ENCODE measurements around the gene FXYD3. TPM values are rescaled to one million over a fixed set of nuclear protein-coding genes. Genes with fewer than 3 reads are reported as not detected.
A peak's percentile ranks its signal among the peaks of the same experiment; 100 is the strongest.

The FXYD3 gene
- total and polyA plus RNA-seq, 2 of the 13 experiments (the other 11 are each of a cell fraction or from before 2014, with no cell fraction given) = 4.9 TPM; not detected in 1

GRCh38 chr19:35135389-35135909, 19.8 kb downstream of the FXYD3 start (continued):
- TF ChIP-seq KIAA2018 (CRISPR knock-in tag; IDR thresholded peaks at IDR 0.05; ENCODE audit: borderline replicate concordance) (no peak), RFX5 (IDR thresholded peaks at IDR 0.05; ENCODE audit: low read depth, low read length) (no peak)

DNA sequence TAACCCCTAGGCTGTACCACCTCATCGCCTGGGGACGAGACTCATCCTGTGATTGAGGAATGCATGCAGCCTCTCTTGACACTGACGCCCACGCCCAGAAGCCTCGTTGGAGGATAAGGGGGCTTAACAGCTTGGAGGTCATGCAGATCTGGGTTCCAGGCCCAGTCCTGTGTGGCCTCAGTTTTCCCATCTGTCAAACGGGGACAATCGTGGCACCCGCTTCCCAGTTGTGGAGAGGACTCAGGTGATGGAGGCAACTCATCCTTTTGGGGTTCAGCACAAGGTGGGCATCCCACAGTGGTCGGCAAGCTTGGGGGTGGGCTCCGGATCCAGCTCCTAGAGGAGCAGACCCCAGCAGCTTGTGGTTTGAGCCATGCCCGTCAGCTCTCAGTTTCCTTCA, 20.6 kb downstream of the FXYD3 start:
- Histone ChIP-seq H3K9ac (ENCODE audit: insufficient read depth, low read depth, low read length) (no peak overlapping the region), H4K20me1 (ENCODE audit: insufficient read depth, low read length) (no peaks in the 10 kb centered on the region), H3K79me2 (ENCODE audit: insufficient read depth, low read length) (no peaks in the 10 kb centered on the region), H3K4me2 (ENCODE audit: low read depth, low read length) (peak overlapping the region; percentile 50; the same call in 1 of the 2 replicates), H3K36me3 (replicated peaks in 1 of 2; ENCODE audit: control insufficient read depth in 1 of 2, insufficient read depth in 2 of 2, low read length in 2 of 2) (no peaks in the 10 kb centered on the region), H3K4me3 (replicated peaks in 1 of 3; ENCODE audit: insufficient read depth in 1 of 3, low read depth in 2 of 3, low read length in 3 of 3) (peak overlapping the region in 1 of 3 experiments; percentile 24; a peak in 1 of 6 replicates), H3K9me3 (ENCODE audit: low read length) (no peaks in the 10 kb centered on the region), H3K4me1 (ENCODE audit: insufficient read depth, low read length) (peaks cover 86% of the 10 kb centered on the region), H3K27ac (ENCODE audit: extremely low read length, insufficient read depth, low read length) (peak overlapping the region; percentile 59), H2AFZ (ENCODE audit: low read length) (no peak overlapping the region), H3K27me3 (ENCODE audit: control insufficient read depth in 1 of 2, insufficient read depth in 2 of 2, low read length in 2 of 2) (no peaks in the 10 kb centered on the region)
- DNase-seq (ENCODE audit: low spot score) = no peak
- ATAC-seq = no peak
- no peak for FAIRE-seq
- ChIA-PET POLR2A (interaction anchor here (1.5 kb wide), 1 partner anchor 70 kb away, joined by 3 read pairs; no protein-coding TSS in a partner anchor), CTCF (ENCODE audit: low intra/inter-chr PET ratio, low total read pairs) (interaction anchor here (1.6 kb wide), 1 partner anchor 22 kb away, joined by 11 read pairs; the partner anchor contains the start of gene FXYD3)
- BruUV-seq (replicated peaks) = no TSS peak
- intact Hi-C loops (cut with micrococcal nuclease; ENCODE audit: unreplicated experiment) (no loop called here), in situ Hi-C loops (cut with HindIII; ENCODE audit: extremely low pct_ligation_motif_present, low pct_unique_long_range_greater_than_20kb) (loop anchor here (5.0 kb wide), 1 partner anchor 69 kb away; no protein-coding TSS in a partner anchor)
- WGBS (ENCODE audit: low lambda C conversion rate) = 75% methylated on average over 10 of the region's 11 CpGs
- TF ChIP-seq ZNF605 (CRISPR knock-in tag; IDR thresholded peaks at IDR 0.05) (peak; percentile 28; the same call in 1 of the 2 replicates), KLF9 (CRISPR knock-in tag; IDR thresholded peaks at IDR 0.05; ENCODE audit: low read depth) (no peak), ZMYM3 (CRISPR knock-in tag; IDR thresholded peaks at IDR 0.05) (peak; percentile 80; the same call in 1 of the 2 replicates), PPARG (CRISPR knock-in tag; conservative IDR thresholded peaks at IDR 0.05) (no peak), ZNF629 (CRISPR knock-in tag; conservative IDR thresholded peaks at IDR 0.05) (peak; percentile 92), NAIF1 (CRISPR knock-in tag; IDR thresholded peaks at IDR 0.05; ENCODE audit: borderline replicate concordance) (no peak), YEATS2 (CRISPR knock-in tag; IDR thresholded peaks at IDR 0.05; ENCODE audit: borderline replicate concordance) (no peak), ZBTB4 (CRISPR knock-in tag; IDR thresholded peaks at IDR 0.05; ENCODE audit: borderline replicate concordance) (no peak), ADNP (CRISPR knock-in tag; IDR thresholded peaks at IDR 0.05) (0 out of 2 replicates have a peak, but pooled peaks have one; percentile 50), KAT2B (IDR thresholded peaks at IDR 0.05; ENCODE audit: borderline replicate concordance, low read depth, low read length) (no peak)
